Heart right ventricle (tissue), 16 donors: ENCODE measurements around the gene GNAO1. TPM values are rescaled to one million over a fixed set of nuclear protein-coding genes. Genes with fewer than 3 reads are reported as not detected.

Source experiments
- ATAC-seq, 8 donors: fragments of 200-7000 bp; cut with Tn5 transposase; one replicate each; pipeline ENCODE4 v1.9.1; 2020; ENCODE audit warnings: mild to moderate bottlenecking in 8 of 8, moderate library complexity in 8 of 8, moderate number of reproducible peaks in 1 of 8
- DNase-seq, 2 donors: peaks; one replicate each; pipeline ENCODE4 v3.0.0-alpha.2; 2020
- H3K27ac ChIP-seq, 10 donors: fragments of 200-600 bp; sonication (generic) in 2 of 10; one replicate each; pipeline versions ENCODE4 v1.5.0 to v1.8.0; 2020 to 2022; ENCODE audit warnings: mild to moderate bottlenecking in 3 of 10
- H3K27me3 ChIP-seq, 7 donors: fragments of 200-600 bp; one replicate each; pipeline ENCODE4 v1.8.0; 2021 to 2022; ENCODE audit warnings: mild to moderate bottlenecking in 2 of 7
- H3K36me3 ChIP-seq, 9 donors: fragments of 200-600 bp; sonication (generic) in 1 of 9; one replicate each; pipeline versions ENCODE4 v1.5.0 to v1.8.0; 2020 to 2022; ENCODE audit warnings: mild to moderate bottlenecking in 2 of 9
- H3K4me1 ChIP-seq, 9 donors: fragments of 200-600 bp; sonication (generic) in 1 of 9; one replicate each; pipeline versions ENCODE4 v1.5.0 to v1.8.0; 2020 to 2022; ENCODE audit warnings: mild to moderate bottlenecking in 4 of 9
- H3K4me3 ChIP-seq, 10 donors: fragments of 200-600 bp; sonication (generic) in 2 of 10; one replicate each; pipeline versions ENCODE4 v1.5.0 to v1.8.0; 2020 to 2022; ENCODE audit warnings: mild to moderate bottlenecking in 7 of 10, moderate library complexity in 2 of 10
- H3K9me3 ChIP-seq, 11 donors: fragments of 200-600 bp in 10 of 11; sonication (generic) in 2 of 11; one replicate each; pipeline versions ENCODE4 v1.5.0 to v1.8.0; 2013 to 2022; ENCODE audit warnings: mild to moderate bottlenecking in 2 of 11, control low read depth in 1 of 11, moderate library complexity in 1 of 11
- CTCF ChIP-seq, 9 donors: fragments of 200-600 bp; sonication (generic) in 2 of 9; IDR thresholded peaks; one replicate each; pipeline versions ENCODE4 v1.5.0 to v1.8.0; 2021 to 2022; ENCODE audit warnings: antibody characterized with exemption in 9 of 9, mild to moderate bottlenecking in 5 of 9, moderate library complexity in 1 of 9
- WGBS, 2 donors: extraction: QIAGEN DNeasy Blood & Tissue Kit; methylation state at CpG; one replicate each; pipeline ENCODE4 v1.1.7; 2013; ENCODE audit warnings: inconsistent platforms in 1 of 2; 5-methylcytosine and 5-hydroxymethylcytosine counted together
- intact Hi-C, 10 donors: fragments of 100-400 bp; cut with DNase I; formaldehyde crosslinking; loops; one replicate each; pipeline versions ENCODE4 v1.11.1 to v1.14.2; 2022
- polyA plus RNA-seq, 2 donors: library from polyadenylated mRNA; stranded (reverse); fragments of 200-250 nt; gene quantifications; one replicate each; pipeline ENCODE4 v1.2.3, GENCODE V29; 2013
- total RNA-seq, 10 donors: library from RNA; stranded (reverse); fragmentation: NEBNext Ultra II Directional in 3 of 10; extraction: Animal tissue kit (Norgen Biotek cat#: 25700) in 3 of 10; gene quantifications; one replicate each; pipeline versions ENCODE4 v1.2.1 to v1.2.4, GENCODE V29; 2021 to 2023
- donor health status: Arrhythmogenic right ventricular cardiomyopathy.
- donor health status: ischemic (EF 13 %, LVEDD 7.1; RV severe dilation, severe dysfunction).
- donor health status: healthy with polysubstance abuse.
- donor health status: DM: no; HTN: yes; CAD: no.
- donor health status: DM: no; HTN: no; CAD: no.
- donor health status: ischemic (EF 25% LVEDD 6.9; RV normal size, moderate dysfunction).
- donor health status: ischemic (EF 25% LVEDD 5.7; RV mildly dilated, moderate dysfunction).
- donor health status: healthy.
- donor health status: DM: yes; HTN: yes; CAD: no.
- donor health status: Ischemic cardiomyopathy.
- donor health status: ischemic (EF 35%, LVEDD 5.7; RV mildly dilated, moderate dysfunction).
- donor health status: nonischemic (EF 11% LVEDD 7.7; RV severe dilation, severe dysfunction).
- donor health status: DM: yes; HTN: yes; CAD: no.
- donor health status: PGD.
- donor health status: ischemic (EF 29% LVEDD 5.4; RV normal size, mild dysfunction).
- donor health status: nonischemic (EF 23%, LVEDD 6.1; RV moderate dilation, normal function).

The GNAO1 gene
- total and polyA plus RNA-seq, 12 donors, result 1.4 to 36.7 (median 13.5) TPM

- TF ChIP-seq CTCF (IDR thresholded peaks at IDR 0.05), result no peak
- H3K9me3 ChIP-seq, result no peaks in the 10 kb centered on the region
- H3K4me3 ChIP-seq, result no peak overlapping the region
- ATAC-seq (no peak), DNase-seq (no peak)
- intact Hi-C loops, result loop anchor here in 2 of 10 donors (5.0 to 10.0 kb wide), 2 partner anchors 154 to 256 kb away; no protein-coding TSS in a partner anchor
- no peak overlapping the region for H3K27ac ChIP-seq
- WGBS, 2 donors, result 52 to 67% methylated on average over 1 of the region's 1 CpG
- no peaks in the 10 kb centered on the region for H3K36me3 ChIP-seq
- H3K4me1 ChIP-seq, result peaks cover 0 to 41% (median 16%) of the 10 kb centered on the region in 9 donors
- H3K27me3 ChIP-seq, result peaks cover 0 to 6% (median 0%) of the 10 kb centered on the region in 7 donors
These were observed 9.7 kb downstream of the GNAO1 start for GRCh38 chr16:56201030-56201429.

GRCh38 chr16:56202036-56202435 lies 10.7 kb downstream of the GNAO1 start:
- H3K27me3 ChIP-seq, result no peaks in the 10 kb centered on the region
- intact Hi-C loops, result loop anchor here in 2 of 10 donors (5.0 to 10.0 kb wide), 2 partner anchors 155 to 257 kb away; no protein-coding TSS in a partner anchor
- no peak for TF ChIP-seq CTCF (IDR thresholded peaks at IDR 0.05)
- no peaks in the 10 kb centered on the region for H3K9me3 ChIP-seq
- DNase-seq (no peak), ATAC-seq (peak in 1 of 8 donors; percentile 12)
- H3K36me3 ChIP-seq, result no peaks in the 10 kb centered on the region
- H3K4me3 ChIP-seq, result no peak overlapping the region
- peaks cover 0 to 41% (median 16%) of the 10 kb centered on the region in 9 donors for H3K4me1 ChIP-seq
- H3K27ac ChIP-seq, result no peak overlapping the region

- H3K4me1 ChIP-seq, result peaks cover 0 to 41% (median 16%) of the 10 kb centered on the region in 9 donors
- ATAC-seq (peak in 7 of 8 donors; percentile 43 to 81 (median 64)), DNase-seq (peak in 1 of 2 donors; percentile 18)
- peak in 7 of 9 donors; percentile 26 to 57 (median 40) for TF ChIP-seq CTCF (IDR thresholded peaks at IDR 0.05)
- H3K36me3 ChIP-seq, result no peaks in the 10 kb centered on the region
- 30 to 32% methylated on average over 1 of the region's 1 CpG for WGBS, 2 donors
- intact Hi-C loops, result loop anchor here in 2 of 10 donors (5.0 to 10.0 kb wide), 2 partner anchors 156 to 258 kb away; no protein-coding TSS in a partner anchor
- H3K27ac ChIP-seq, result no peak overlapping the region
- H3K27me3 ChIP-seq, result no peaks in the 10 kb centered on the region
- H3K9me3 ChIP-seq, result no peaks in the 10 kb centered on the region
- H3K4me3 ChIP-seq, result no peak overlapping the region
These were observed 11.8 kb downstream of the GNAO1 start for GRCh38 chr16:56203052-56203451.

GRCh38 chr16:56204816-56205215 lies 13.5 kb downstream of the GNAO1 start:
- TF ChIP-seq CTCF (IDR thresholded peaks at IDR 0.05), result no peak
- no peak for DNase-seq
- no peak overlapping the region for H3K4me3 ChIP-seq
- H3K27ac ChIP-seq, result no peak overlapping the region
- no peak for ATAC-seq
- peaks cover 0 to 28% (median 16%) of the 10 kb centered on the region in 9 donors for H3K4me1 ChIP-seq
- peaks cover 0 to 9% (median 0%) of the 10 kb centered on the region in 11 donors for H3K9me3 ChIP-seq
- intact Hi-C loops, result loop anchor here in 2 of 10 donors (5.0 to 10.0 kb wide), 2 partner anchors 158 to 260 kb away; no protein-coding TSS in a partner anchor
- H3K27me3 ChIP-seq, result no peaks in the 10 kb centered on the region
- WGBS, 2 donors, result 82 to 86% methylated on average over 4 of the region's 4 CpGs
- no peaks in the 10 kb centered on the region for H3K36me3 ChIP-seq
